Tibial nerve (tissue), 3 donors: ENCODE measurements around the gene TOR2A.

ENCODE experiments used
- POLR2A ChIP-seq, 2 donors: fragments of 450-650 bp; IDR thresholded peaks; one replicate each; pipeline ENCODE4 v1.6.1; 2017; ENCODE audit warnings: antibody characterized with exemption in 2 of 2, mild to moderate bottlenecking in 2 of 2, moderate library complexity in 2 of 2
- TF ChIP-seq, protein P1 (sequence below), 5 experiments: fragments of 200-600 bp in 3 of 5; fragments of 450-650 bp in 2 of 5; sonication (generic) in 3 of 5; IDR thresholded peaks; one replicate each; pipeline ENCODE4 v1.5.1; 2016 to 2019; ENCODE audit warnings: antibody characterized with exemption in 5 of 5, mild to moderate bottlenecking in 3 of 5, moderate library complexity in 2 of 5

DNA sequence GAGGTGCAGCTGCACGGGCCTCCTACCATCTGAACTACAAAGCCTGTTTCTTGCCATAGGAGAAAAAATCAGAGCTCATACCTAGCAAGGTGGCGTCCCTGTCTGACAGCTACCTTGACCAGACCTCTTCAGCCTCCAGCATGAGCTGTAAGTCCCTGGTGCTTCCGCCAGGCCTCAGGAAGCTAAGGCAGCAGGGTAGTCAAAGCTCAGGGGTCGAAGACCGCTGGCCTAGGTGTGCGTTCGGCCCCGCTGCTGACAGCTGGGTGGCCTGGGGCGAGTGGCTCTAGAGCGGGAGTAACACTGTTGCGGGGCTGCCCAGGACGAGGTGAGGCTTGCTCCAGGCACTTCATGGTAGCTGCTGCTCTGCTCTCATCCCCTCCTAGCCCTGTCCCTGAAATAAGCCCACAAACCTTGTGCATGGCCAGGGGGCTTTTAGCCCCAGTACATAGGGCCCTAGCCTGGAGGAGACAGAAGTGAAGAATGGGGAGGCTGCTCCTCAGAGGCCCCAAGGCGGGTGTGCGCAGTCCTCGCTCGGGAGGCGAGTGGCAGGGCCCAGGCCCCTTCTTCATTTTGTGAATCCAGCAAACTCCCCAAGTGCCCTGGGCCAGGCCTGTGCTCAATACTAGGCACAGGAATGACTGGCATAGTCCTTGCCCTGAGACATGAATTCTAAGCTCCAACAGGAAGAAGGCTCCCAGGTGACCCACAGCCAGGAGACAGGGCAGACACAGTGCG is 5.4 kb downstream of the TOR2A start:
- TF ChIP-seq, protein P1, sequence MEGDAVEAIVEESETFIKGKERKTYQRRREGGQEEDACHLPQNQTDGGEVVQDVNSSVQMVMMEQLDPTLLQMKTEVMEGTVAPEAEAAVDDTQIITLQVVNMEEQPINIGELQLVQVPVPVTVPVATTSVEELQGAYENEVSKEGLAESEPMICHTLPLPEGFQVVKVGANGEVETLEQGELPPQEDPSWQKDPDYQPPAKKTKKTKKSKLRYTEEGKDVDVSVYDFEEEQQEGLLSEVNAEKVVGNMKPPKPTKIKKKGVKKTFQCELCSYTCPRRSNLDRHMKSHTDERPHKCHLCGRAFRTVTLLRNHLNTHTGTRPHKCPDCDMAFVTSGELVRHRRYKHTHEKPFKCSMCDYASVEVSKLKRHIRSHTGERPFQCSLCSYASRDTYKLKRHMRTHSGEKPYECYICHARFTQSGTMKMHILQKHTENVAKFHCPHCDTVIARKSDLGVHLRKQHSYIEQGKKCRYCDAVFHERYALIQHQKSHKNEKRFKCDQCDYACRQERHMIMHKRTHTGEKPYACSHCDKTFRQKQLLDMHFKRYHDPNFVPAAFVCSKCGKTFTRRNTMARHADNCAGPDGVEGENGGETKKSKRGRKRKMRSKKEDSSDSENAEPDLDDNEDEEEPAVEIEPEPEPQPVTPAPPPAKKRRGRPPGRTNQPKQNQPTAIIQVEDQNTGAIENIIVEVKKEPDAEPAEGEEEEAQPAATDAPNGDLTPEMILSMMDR (IDR thresholded peaks at IDR 0.05): no peak
- TF ChIP-seq POLR2A (IDR thresholded peaks at IDR 0.05): no peak
